A673 (cell line): ENCODE data around the gene ISM1.

Source experiments
- EZH2 ChIP-seq: fragments of 200-600 bp; sonication (generic); IDR thresholded peaks from 2 replicates; pipeline ENCODE4 v1.6.1; 2017; ENCODE audit warnings: borderline replicate concordance, low read depth, mild to moderate bottlenecking, mixed read lengths, antibody characterized with exemption, low read length; ENCODE audit not compliant: poor library complexity, severe bottlenecking
- TF ChIP-seq, protein P1 (sequence below): fragments of 300-800, 200-600 bp; sonication (generic); conservative IDR thresholded peaks from 2 replicates; pipeline ENCODE4 v1.5.1; 2017; ENCODE audit warnings: low read depth, mild to moderate bottlenecking, antibody characterized with exemption, low read length, moderate library complexity, mixed read lengths

DNA sequence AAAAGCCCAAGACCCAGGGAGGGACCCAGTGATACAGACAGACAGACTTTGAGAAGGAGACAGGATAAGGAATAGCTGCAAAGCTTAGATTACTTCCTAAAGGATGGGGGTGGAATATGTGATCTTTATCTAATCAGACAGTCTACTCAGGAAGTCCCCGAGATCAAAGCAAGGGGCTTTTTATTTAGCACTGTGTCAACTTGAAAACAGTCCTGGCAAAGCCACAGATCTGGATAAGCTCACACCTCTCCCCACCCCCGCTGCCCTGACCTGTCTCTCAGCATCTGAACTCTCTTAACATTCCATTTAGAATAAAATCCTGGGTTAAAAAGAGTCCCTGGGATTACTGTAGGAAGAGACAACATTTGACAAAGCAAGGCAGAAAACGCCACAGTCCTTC, 101.5 kb downstream of the ISM1 start:
- no peak for TF ChIP-seq EZH2
- TF ChIP-seq, protein P1, sequence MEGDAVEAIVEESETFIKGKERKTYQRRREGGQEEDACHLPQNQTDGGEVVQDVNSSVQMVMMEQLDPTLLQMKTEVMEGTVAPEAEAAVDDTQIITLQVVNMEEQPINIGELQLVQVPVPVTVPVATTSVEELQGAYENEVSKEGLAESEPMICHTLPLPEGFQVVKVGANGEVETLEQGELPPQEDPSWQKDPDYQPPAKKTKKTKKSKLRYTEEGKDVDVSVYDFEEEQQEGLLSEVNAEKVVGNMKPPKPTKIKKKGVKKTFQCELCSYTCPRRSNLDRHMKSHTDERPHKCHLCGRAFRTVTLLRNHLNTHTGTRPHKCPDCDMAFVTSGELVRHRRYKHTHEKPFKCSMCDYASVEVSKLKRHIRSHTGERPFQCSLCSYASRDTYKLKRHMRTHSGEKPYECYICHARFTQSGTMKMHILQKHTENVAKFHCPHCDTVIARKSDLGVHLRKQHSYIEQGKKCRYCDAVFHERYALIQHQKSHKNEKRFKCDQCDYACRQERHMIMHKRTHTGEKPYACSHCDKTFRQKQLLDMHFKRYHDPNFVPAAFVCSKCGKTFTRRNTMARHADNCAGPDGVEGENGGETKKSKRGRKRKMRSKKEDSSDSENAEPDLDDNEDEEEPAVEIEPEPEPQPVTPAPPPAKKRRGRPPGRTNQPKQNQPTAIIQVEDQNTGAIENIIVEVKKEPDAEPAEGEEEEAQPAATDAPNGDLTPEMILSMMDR, result no peak
